ENCODE results near the gene ASF1B. TPM values are rescaled to one million over a fixed set of nuclear protein-coding genes. Genes with fewer than 3 reads are reported as not detected.

Gene ASF1B
- total RNA-seq, 4 donors from 2014 or later: 0.34 to 0.82 (median 0.66) TPM; not detected in 1

DNA sequence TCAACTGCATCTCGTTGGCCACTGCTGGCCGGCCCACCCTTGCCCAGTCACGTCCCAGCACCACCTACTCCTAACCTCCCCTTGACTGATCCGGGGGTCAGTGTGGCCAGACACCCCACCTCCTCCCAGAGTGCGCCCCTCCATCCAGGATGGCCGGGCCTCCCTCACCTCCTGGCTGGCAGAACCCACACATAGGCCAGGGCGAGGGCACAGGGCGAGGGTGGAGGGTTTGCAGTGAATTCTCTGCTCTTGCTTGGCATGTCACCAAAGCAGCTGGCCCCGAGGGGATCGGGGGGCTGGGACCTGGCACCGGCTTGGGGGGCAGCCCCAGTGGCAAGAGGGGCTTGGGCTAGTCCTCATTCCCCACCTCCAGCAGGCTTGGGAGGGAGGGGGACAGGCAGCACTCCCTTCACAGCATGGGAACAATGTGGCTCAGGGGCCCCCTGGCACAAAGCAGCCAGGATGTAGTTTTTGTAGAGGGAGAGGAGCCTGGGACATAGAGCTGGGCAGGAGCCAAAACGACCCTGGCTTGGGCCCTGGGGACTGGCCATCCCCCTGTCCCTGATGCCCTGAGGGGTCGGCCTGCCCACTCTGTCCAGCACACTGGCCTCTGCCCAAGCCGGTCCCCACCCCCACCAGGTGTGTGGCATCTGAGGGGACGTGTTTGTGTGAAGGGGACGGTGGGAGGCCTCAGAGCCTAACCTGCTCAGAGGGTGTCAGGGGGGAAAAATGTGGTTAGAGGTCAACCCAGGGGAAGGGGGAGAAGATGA lies 28.5 kb upstream of the ASF1B start:
- TF ChIP-seq, protein P1, sequence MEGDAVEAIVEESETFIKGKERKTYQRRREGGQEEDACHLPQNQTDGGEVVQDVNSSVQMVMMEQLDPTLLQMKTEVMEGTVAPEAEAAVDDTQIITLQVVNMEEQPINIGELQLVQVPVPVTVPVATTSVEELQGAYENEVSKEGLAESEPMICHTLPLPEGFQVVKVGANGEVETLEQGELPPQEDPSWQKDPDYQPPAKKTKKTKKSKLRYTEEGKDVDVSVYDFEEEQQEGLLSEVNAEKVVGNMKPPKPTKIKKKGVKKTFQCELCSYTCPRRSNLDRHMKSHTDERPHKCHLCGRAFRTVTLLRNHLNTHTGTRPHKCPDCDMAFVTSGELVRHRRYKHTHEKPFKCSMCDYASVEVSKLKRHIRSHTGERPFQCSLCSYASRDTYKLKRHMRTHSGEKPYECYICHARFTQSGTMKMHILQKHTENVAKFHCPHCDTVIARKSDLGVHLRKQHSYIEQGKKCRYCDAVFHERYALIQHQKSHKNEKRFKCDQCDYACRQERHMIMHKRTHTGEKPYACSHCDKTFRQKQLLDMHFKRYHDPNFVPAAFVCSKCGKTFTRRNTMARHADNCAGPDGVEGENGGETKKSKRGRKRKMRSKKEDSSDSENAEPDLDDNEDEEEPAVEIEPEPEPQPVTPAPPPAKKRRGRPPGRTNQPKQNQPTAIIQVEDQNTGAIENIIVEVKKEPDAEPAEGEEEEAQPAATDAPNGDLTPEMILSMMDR (IDR thresholded peaks at IDR 0.05; ENCODE audit: low read depth): no peak

DNA sequence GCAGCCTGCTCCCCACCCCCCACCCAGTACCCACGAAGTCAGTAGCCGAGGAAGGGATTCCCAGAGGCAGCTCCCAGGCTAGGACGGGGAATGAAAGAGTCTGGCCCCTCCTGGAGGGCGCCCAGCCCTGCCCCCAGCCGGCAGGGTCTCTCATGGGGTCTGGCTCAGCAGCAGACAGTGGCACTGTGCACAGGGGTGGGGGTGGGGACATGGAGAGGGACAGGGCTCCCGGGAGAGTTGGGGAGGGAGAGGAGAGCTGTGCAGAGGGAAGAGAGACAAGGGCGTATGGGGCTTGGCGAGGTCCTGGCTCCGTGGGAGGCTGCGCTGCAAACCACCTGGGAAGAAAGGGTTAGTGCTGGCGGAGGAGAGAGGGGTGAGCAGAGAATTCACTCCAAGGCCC lies 27.7 kb upstream of the ASF1B start:
- TF ChIP-seq, protein P1 (IDR thresholded peaks at IDR 0.05; ENCODE audit: low read depth): no peak

- TF ChIP-seq, protein P1 (IDR thresholded peaks at IDR 0.05; ENCODE audit: low read depth): no peak
Observed at GRCh38 chr19:14162871-14163297, 26.5 kb upstream of the ASF1B start.

DNA sequence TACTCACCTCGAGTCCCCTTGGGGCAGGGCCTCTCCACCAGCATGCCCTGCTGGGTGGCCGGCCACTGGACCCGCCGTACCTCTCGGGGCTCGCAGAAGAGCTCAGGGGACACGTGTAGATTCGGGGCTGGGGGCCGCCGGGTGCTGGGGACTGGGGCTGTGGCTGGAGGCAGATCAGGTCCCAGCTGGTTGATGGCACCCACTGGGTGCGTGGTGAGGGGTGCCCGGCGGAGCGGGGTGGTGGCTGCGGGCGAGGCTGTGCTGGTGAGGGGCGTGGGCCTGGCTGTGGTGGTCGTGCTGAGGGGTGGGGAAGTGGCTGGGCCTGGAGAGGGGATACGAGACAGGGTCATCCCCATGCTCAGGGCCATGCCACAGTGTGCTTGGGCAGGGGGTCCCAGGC lies 24.9 kb upstream of the ASF1B start:
- TF ChIP-seq, protein P1 (IDR thresholded peaks at IDR 0.05; ENCODE audit: low read depth): no peak

GRCh38 chr19:14160017-14160703 lies 23.8 kb upstream of the ASF1B start:
- TF ChIP-seq, protein P1 (IDR thresholded peaks at IDR 0.05; ENCODE audit: low read depth): no peak

- TF ChIP-seq, protein P1 (IDR thresholded peaks at IDR 0.05; ENCODE audit: low read depth): no peak
Observed at GRCh38 chr19:14159059-14159458, 22.7 kb upstream of the ASF1B start.

DNA sequence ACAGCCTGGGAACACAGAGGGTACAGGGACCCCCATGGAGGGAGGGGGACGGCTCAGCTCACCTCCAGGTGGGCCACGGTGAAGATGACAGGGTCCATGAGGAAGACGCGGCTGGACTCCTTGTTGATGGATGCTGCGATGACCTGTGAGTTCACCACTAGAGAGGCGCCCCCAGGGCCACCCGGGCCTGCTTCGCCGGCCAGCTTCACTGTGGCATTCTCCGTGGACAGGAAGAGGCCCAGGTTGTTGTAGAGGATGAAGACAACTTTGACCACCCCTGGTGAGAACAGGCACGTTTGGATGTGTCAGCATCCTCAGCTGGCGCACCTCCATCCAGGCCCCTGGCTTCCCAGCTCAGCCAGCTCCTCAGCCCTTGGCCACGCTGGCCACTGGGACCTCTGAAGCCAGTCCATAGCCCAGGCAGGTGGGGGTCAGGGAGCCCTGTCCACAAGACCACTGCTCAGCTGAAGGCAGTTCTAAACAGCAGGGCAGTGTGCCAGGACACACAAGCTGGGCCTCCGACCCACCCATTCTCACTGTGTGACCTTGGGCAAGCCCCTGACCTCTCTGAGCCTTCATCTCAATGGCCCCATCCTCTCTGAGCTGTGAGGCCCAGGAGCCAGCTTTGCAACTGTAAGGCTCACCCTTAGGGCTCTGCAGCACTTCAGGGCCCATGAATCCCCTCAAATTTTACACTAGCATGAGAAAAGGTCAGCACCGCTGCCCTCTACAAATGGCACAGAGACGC lies 22.1 kb upstream of the ASF1B start:
- TF ChIP-seq, protein P1 (IDR thresholded peaks at IDR 0.05; ENCODE audit: low read depth): no peak
